ENCODE measurements around the gene SPAG16. TPM values are rescaled to one million over a fixed set of nuclear protein-coding genes. Genes with fewer than 3 reads are reported as not detected.
A peak's percentile ranks its signal among the peaks of the same experiment; 100 is the strongest.

Gene SPAG16
- total RNA-seq, 2 donors from 2014 or later: 27.1 to 29.2 TPM

DNA sequence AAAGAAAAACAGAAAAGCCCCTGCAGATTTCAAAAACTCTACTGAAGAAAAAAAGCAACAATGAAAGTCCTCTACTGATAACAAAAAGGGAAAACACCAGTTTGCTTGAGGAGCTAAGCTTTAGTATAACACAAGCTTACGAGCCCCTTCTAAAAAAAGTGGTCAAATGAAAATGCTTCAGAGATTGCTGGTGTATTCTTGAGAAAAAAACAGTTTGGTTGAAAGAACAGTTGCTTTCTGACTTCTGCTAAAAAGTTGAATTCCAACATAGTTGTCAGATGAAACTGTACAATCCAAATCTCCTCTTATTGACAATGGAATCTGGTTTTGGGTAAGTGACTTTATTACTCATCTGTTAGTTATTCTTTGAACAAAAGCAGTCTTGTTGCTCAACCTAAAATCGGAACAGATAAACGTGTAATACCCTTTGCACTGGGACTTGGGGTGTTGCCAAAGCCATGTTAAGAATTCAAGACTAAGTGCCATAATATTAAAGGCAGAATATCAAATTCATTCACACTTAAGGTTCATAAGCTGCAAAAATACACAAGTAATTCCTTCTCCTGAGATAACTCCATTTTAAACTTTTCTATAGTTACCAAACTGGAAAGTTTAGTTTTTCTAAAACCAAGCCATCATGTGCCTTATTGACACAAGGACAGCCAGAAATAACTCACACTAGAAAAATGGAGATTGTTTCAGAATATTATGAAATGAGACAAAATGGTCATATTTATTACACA lies 45.3 kb upstream of the SPAG16 start:
- no peak overlapping the region for H3K4me3 ChIP-seq
- no peaks in the 10 kb centered on the region for H3K9me3 ChIP-seq
- DNase-seq (ENCODE audit: low spot score): peak; percentile 15
- peak; percentile 52 for TF ChIP-seq POLR2AphosphoS5 (IDR thresholded peaks at IDR 0.05)
- TF ChIP-seq POLR2A (IDR thresholded peaks at IDR 0.05): no peak
- H3K27me3 ChIP-seq (replicated peaks; ENCODE audit: insufficient read depth): no peaks in the 10 kb centered on the region
- intact Hi-C loops (cut with DNase I): no loop called here
- no peaks in the 10 kb centered on the region for H3K36me3 ChIP-seq
- peak overlapping the region in 1 of 2 donors; percentile 20 for H3K27ac ChIP-seq
- H3K4me1 ChIP-seq (replicated peaks): no peaks in the 10 kb centered on the region
- 21% methylated on average over 3 of the region's 3 CpGs for WGBS

DNA sequence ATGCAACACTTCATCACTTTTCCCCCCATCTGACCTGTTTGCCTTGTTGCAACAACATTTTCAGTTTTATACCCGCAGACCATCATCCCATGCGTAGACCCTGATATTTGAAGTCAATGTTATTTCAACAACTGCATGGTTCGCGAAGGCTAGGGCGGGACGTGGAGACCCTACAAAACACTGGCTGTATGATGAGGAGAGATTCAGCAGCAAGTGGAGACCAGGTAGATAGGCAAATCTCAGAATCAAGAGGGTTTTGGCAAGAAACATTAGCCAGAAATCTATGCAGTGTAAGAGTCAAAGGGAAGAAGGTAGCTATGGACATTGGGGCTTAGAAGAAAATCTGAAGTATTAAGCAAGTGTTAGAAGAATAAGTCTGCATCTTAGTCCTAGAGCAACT lies 42.4 kb upstream of the SPAG16 start:
- no peaks in the 10 kb centered on the region for H3K9me3 ChIP-seq
- no peaks in the 10 kb centered on the region for H3K4me1 ChIP-seq (replicated peaks)
- H3K36me3 ChIP-seq: no peaks in the 10 kb centered on the region
- no peak overlapping the region for H3K4me3 ChIP-seq
- TF ChIP-seq POLR2AphosphoS5 (IDR thresholded peaks at IDR 0.05): no peak
- TF ChIP-seq, protein P1, sequence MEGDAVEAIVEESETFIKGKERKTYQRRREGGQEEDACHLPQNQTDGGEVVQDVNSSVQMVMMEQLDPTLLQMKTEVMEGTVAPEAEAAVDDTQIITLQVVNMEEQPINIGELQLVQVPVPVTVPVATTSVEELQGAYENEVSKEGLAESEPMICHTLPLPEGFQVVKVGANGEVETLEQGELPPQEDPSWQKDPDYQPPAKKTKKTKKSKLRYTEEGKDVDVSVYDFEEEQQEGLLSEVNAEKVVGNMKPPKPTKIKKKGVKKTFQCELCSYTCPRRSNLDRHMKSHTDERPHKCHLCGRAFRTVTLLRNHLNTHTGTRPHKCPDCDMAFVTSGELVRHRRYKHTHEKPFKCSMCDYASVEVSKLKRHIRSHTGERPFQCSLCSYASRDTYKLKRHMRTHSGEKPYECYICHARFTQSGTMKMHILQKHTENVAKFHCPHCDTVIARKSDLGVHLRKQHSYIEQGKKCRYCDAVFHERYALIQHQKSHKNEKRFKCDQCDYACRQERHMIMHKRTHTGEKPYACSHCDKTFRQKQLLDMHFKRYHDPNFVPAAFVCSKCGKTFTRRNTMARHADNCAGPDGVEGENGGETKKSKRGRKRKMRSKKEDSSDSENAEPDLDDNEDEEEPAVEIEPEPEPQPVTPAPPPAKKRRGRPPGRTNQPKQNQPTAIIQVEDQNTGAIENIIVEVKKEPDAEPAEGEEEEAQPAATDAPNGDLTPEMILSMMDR (IDR thresholded peaks at IDR 0.05): no peak
- no peak for TF ChIP-seq POLR2A (IDR thresholded peaks at IDR 0.05)
- DNase-seq (ENCODE audit: low spot score): no peak
- intact Hi-C loops (cut with DNase I): no loop called here
- no peaks in the 10 kb centered on the region for H3K27me3 ChIP-seq (replicated peaks; ENCODE audit: insufficient read depth)
- 98% methylated on average over 6 of the region's 6 CpGs for WGBS
- H3K27ac ChIP-seq: no peak overlapping the region

DNA sequence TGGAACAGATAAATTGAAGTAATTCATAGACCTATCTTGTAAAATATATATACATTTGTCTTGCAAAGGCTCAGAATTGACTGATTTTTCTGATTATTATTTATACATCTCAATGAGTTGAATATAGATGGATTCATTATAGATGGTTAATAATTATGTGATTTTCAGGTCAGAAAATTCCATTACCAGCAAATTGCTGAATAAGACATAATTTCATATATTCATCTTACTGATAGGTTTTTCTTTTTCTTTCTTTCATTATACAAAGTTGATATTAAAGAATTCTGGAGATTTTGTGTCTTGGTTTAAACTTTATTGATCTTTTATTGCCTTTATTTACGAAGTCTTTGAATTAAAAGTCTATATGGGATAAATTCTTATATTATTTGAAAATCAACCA lies 41.6 kb upstream of the SPAG16 start:
- H3K27me3 ChIP-seq (replicated peaks; ENCODE audit: insufficient read depth): no peaks in the 10 kb centered on the region
- no peaks in the 10 kb centered on the region for H3K4me1 ChIP-seq (replicated peaks)
- no peak for TF ChIP-seq POLR2A (IDR thresholded peaks at IDR 0.05)
- TF ChIP-seq, protein P1 (IDR thresholded peaks at IDR 0.05): no peak
- no peak for TF ChIP-seq POLR2AphosphoS5 (IDR thresholded peaks at IDR 0.05)
- no peak overlapping the region for H3K27ac ChIP-seq
- no peaks in the 10 kb centered on the region for H3K9me3 ChIP-seq
- no peaks in the 10 kb centered on the region for H3K36me3 ChIP-seq
- DNase-seq (ENCODE audit: low spot score): no peak
- H3K4me3 ChIP-seq: no peak overlapping the region
- intact Hi-C loops (cut with DNase I): no loop called here
- 93% methylated on average over 1 of the region's 1 CpG for WGBS

DNA sequence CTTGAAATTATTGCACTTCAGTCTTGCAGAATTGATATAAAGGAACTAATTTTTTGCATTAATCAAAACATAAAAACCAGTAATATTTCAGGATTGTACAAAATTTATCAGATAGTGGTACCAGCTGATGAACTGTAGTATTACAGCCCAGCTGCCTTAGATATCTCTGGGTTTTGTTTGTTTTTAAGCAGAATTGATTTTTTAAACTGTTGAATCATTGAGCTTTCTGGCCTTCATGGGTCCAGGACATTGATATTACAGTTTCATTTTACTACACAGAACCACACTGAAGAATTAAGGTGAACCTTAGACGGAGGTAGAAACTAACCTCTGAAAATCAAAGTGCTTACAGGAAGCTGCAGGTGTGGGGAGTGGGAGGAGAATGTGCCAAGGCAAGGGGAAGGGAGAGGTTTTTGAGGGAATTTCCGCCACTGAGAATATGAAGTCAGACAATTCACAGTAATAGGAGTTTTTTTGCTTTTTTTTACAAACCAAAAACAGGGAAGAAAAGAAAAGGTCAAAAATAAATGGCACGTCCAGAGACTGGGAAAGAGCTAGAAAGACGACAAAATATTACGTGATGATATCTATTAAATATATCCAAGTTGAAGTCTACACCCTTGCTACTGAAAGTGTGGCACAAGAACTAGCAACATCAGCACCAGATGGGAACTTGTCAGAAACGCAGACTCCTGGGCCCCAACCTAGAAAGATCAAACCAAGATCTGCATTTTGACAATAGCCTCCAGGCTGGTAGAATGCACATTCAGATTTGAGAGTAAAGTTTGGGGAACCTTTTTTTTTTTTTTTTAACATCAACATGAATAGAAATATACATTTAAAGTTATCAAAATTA lies 40.8 kb upstream of the SPAG16 start:
- WGBS: 79% methylated on average over 6 of the region's 6 CpGs
- DNase-seq (ENCODE audit: low spot score): no peak
- H3K27ac ChIP-seq: no peak overlapping the region
- H3K9me3 ChIP-seq: no peaks in the 10 kb centered on the region
- TF ChIP-seq POLR2AphosphoS5 (IDR thresholded peaks at IDR 0.05) (no peak), POLR2A (IDR thresholded peaks at IDR 0.05) (no peak)
- TF ChIP-seq, protein P1 (IDR thresholded peaks at IDR 0.05): no peak
- no peaks in the 10 kb centered on the region for H3K27me3 ChIP-seq (replicated peaks; ENCODE audit: insufficient read depth)
- intact Hi-C loops (cut with DNase I): no loop called here
- H3K36me3 ChIP-seq: no peaks in the 10 kb centered on the region
- H3K4me3 ChIP-seq: no peak overlapping the region
- no peaks in the 10 kb centered on the region for H3K4me1 ChIP-seq (replicated peaks)

DNA sequence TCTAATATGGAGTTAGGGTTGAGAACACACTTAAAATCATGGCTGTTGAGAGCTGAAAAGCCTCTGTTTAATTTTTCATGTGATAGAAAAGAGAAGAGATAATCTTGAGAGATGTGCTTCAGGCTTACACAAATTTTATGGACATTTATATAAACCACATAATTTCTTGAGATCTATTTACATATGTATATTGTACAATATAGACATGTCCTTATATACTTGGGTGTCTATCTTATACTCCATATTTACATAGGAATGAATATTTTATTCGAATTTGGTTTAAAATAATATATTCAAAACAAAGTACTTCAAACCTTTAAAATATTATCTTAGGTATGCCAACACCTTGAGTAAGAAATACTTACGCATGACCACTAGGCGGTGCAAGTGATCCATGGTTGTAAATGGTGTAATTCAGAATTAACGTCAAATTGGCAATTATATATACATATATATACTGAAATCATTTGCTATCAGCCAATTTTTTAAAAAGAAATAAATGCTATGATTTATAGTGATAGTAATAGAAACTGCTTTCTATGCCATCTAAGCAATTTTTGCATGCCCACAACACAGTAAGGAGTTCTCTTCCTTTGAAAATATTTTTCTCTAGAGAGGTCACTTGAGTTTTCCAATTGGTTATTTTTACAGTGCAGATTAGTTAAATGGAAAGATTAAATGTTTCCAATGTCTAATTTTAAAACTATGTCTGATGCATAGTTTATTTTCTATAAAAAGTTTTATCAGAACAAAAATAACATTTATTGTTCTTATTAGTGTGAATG lies 37.6 kb upstream of the SPAG16 start:
- H3K27me3 ChIP-seq (replicated peaks; ENCODE audit: insufficient read depth): no peaks in the 10 kb centered on the region
- no peak overlapping the region for H3K4me3 ChIP-seq
- TF ChIP-seq POLR2AphosphoS5 (IDR thresholded peaks at IDR 0.05) (no peak), POLR2A (IDR thresholded peaks at IDR 0.05) (no peak)
- TF ChIP-seq, protein P1 (IDR thresholded peaks at IDR 0.05): peak; percentile 40 to 79 (median 76)
- H3K9me3 ChIP-seq: no peaks in the 10 kb centered on the region
- intact Hi-C loops (cut with DNase I): no loop called here
- DNase-seq (ENCODE audit: low spot score): peak; percentile 19
- no peaks in the 10 kb centered on the region for H3K36me3 ChIP-seq
- WGBS: 4% methylated on average over 4 of the region's 4 CpGs
- no peaks in the 10 kb centered on the region for H3K4me1 ChIP-seq (replicated peaks)
- no peak overlapping the region for H3K27ac ChIP-seq

Data from prostate gland (tissue), 2 donors.